H1 (cell line): ENCODE data around the gene COL25A1.

Experiments
- ATF3 ChIP-seq: IDR thresholded peaks from 2 replicates; pipeline ENCODE4 v1.6.1; 2011; ENCODE audit warnings: low read depth, mild to moderate bottlenecking, low read length; ENCODE audit not compliant: insufficient read depth
- CTCF ChIP-seq, 3 experiments: IDR thresholded peaks; 1 replicate in 2 of 3; 2 replicates in 1 of 3; pipeline versions ENCODE4 v1.5.1 to v1.6.1; 2011; ENCODE audit warnings: low read length in 3 of 3, mild to moderate bottlenecking in 3 of 3, inconsistent platforms in 2 of 3, low read depth in 1 of 3, moderate library complexity in 1 of 3; ENCODE audit not compliant: insufficient read depth in 1 of 3; ENCODE audit errors: control extremely low read depth in 1 of 3
- EZH2 ChIP-seq: fragments of 200-600 bp; sonication (generic); IDR thresholded peaks from 2 replicates; pipeline ENCODE4 v1.7.1; 2012; ENCODE audit warnings: low read depth, mild to moderate bottlenecking, moderate library complexity, low read length, inconsistent platforms; ENCODE audit not compliant: severe bottlenecking
- FOSL1 ChIP-seq: IDR thresholded peaks from 2 replicates; pipeline ENCODE4 v1.6.1; 2011; ENCODE audit warnings: mild to moderate bottlenecking, low read depth, low read length, moderate library complexity; ENCODE audit not compliant: insufficient read depth
- GABPA ChIP-seq: IDR thresholded peaks from 2 replicates; pipeline ENCODE4 v1.6.1; 2011; ENCODE audit warnings: mild to moderate bottlenecking, low read length, moderate library complexity, borderline replicate concordance; ENCODE audit not compliant: insufficient read depth
- JUND ChIP-seq: IDR thresholded peaks from 2 replicates; pipeline ENCODE4 v1.6.1; 2011; ENCODE audit warnings: mild to moderate bottlenecking, improper control_type of control experiment, low read length
- KDM1A ChIP-seq: fragments of 200-600, 300-600 bp; sonication (generic); IDR thresholded peaks from 2 replicates; pipeline ENCODE4 v1.7.1; 2016; ENCODE audit warnings: mild to moderate bottlenecking, low read length, borderline replicate concordance
- PHF8 ChIP-seq: fragments of 200-600 bp; sonication (generic); conservative IDR thresholded peaks from 2 replicates; pipeline ENCODE4 v1.7.1; 2012; ENCODE audit warnings: low read depth, mild to moderate bottlenecking, inconsistent platforms, low read length, moderate library complexity
- POLR2A ChIP-seq, 2 experiments: IDR thresholded peaks; 1 replicate in 1 of 2; 2 replicates in 1 of 2; pipeline ENCODE4 v1.6.1; 2011; ENCODE audit warnings: low read depth in 2 of 2, low read length in 2 of 2, mild to moderate bottlenecking in 2 of 2; ENCODE audit errors: control extremely low read depth in 1 of 2
- POLR2AphosphoS5 ChIP-seq: IDR thresholded peaks from 2 replicates; pipeline ENCODE4 v1.6.1; 2011; ENCODE audit warnings: low read depth, low read length
- RAD21 ChIP-seq, 2 experiments: IDR thresholded peaks in 1 of 2; conservative IDR thresholded peaks in 1 of 2; 2 replicates each; pipeline ENCODE4 v1.6.1; 2011; ENCODE audit warnings: low read depth in 2 of 2, low read length in 2 of 2, improper control_type of control experiment in 1 of 2, inconsistent platforms in 1 of 2, mild to moderate bottlenecking in 1 of 2, moderate library complexity in 1 of 2
- RBBP5 ChIP-seq: IDR thresholded peaks from 2 replicates; pipeline ENCODE4 v1.7.1; 2012; ENCODE audit warnings: low read depth, mild to moderate bottlenecking, inconsistent platforms, low read length, moderate library complexity, borderline replicate concordance
- YY1 ChIP-seq: IDR thresholded peaks from 2 replicates; pipeline ENCODE4 v1.6.1; 2011; ENCODE audit warnings: low read depth, mild to moderate bottlenecking, low read length

GRCh38 chr4:108950158-108950915, 352.1 kb downstream of the COL25A1 start:
- TF ChIP-seq EZH2, result no peak
- no peak for TF ChIP-seq POLR2AphosphoS5
- TF ChIP-seq POLR2A (IDR thresholded peaks at IDR 0.05; ENCODE audit: control extremely low read depth in 1 of 2, low read depth in 2 of 2, low read length in 2 of 2), result no peak
- TF ChIP-seq RBBP5, result no peak
- TF ChIP-seq ATF3, result no peak
- no peak for TF ChIP-seq CTCF (IDR thresholded peaks at IDR 0.05; ENCODE audit: control extremely low read depth in 1 of 3, insufficient read depth in 1 of 3, low read depth in 1 of 3, low read length in 3 of 3)
- TF ChIP-seq PHF8, result no peak
- TF ChIP-seq RAD21 (IDR thresholded peaks at IDR 0.05 in 1 of 2, conservative IDR thresholded peaks at IDR 0.05 in 1 of 2; ENCODE audit: low read depth in 2 of 2, low read length in 2 of 2), result no peak
- no peak for TF ChIP-seq FOSL1
- TF ChIP-seq KDM1A, result no peak
- no peak for TF ChIP-seq YY1
- no peak for TF ChIP-seq JUND
- no peak for TF ChIP-seq GABPA
